K562 (cell line): ENCODE data around the gene IGSF3. TPM values are rescaled to one million over a fixed set of nuclear protein-coding genes. Genes with fewer than 3 reads are reported as not detected.
"Not testable (repeated sequence)": the region's sequence is repeated elsewhere in the genome, so short reads cannot be mapped to it uniquely, and the experiment has no call there.

Experiments used
- ATAC-seq: fragments of 200-7000 bp; cut with Tn5 transposase; 3 replicates; pipeline ENCODE4 v1.9.1; 2020; ENCODE audit warnings: moderate library complexity
- BruUV-seq: library from RNA; stranded (reverse); fragments of 400-500 nt; replicated peaks from 2 replicates; lab custom pipeline; 2021; lab: Mats Ljungman, UMichigan
- CTCF ChIA-PET: fragments of 300-600 bp; formaldehyde crosslinking; extraction: SDS; loops from one replicate; lab custom pipeline; 2021; ENCODE audit warnings: low intra/inter-chr PET ratio; lab: Yijun Ruan, JAX
- POLR2A ChIA-PET: fragments of 300-600, 350-650 bp; sonication (Branson Sonifier 250); formaldehyde crosslinking; extraction: SDS; loops from one replicate; lab custom pipeline; 2021; ENCODE audit warnings: antibody characterized with exemption, inconsistent platforms; lab: Yijun Ruan, JAX
- DNase-seq, 4 experiments: peaks; one replicate each; pipeline versions ENCODE4 v3.0.0 to v3.0.0-alpha.2; 2011 to 2018; ENCODE audit warnings: low spot score in 3 of 4, mixed read lengths in 3 of 4; ENCODE audit errors: extremely low read depth in 1 of 4
- FAIRE-seq: peaks from 2 replicates; lab custom pipeline; 2011; peaks lifted over from hg19 to GRCh38; lab: Jason Lieb, UNC
- H2AFZ ChIP-seq: 2 replicates; pipeline ENCODE4 v1.6.0; 2011; ENCODE audit warnings: low read depth, low read length, control low read depth, inconsistent platforms
- H3K27ac ChIP-seq: fragments of 200-600 bp; 3 replicates; pipeline ENCODE4 v1.8.0; 2011; ENCODE audit warnings: low read depth, mild to moderate bottlenecking, control low read depth, inconsistent platforms, low read length, moderate library complexity, mixed read lengths; ENCODE audit errors: extremely low read depth
- H3K27me3 ChIP-seq, 2 experiments: fragments of 300-600 bp in 1 of 2; 2 replicates in 1 of 2; 3 replicates in 1 of 2; pipeline versions ENCODE4 v1.6.0 to v1.8.0; 2011; ENCODE audit warnings: inconsistent platforms in 2 of 2, low read length in 2 of 2, mild to moderate bottlenecking in 1 of 2, mixed read lengths in 1 of 2, moderate library complexity in 1 of 2; ENCODE audit not compliant: control insufficient read depth in 2 of 2, insufficient read depth in 2 of 2
- H3K36me3 ChIP-seq: fragments of 300-600 bp; 3 replicates; pipeline ENCODE4 v1.8.0; 2011; ENCODE audit warnings: mild to moderate bottlenecking, low read length, inconsistent platforms; ENCODE audit not compliant: control insufficient read depth, insufficient read depth
- H3K4me1 ChIP-seq, 2 experiments: fragments of 200-600 bp in 1 of 2; replicated peaks in 1 of 2; 2 replicates in 1 of 2; 3 replicates in 1 of 2; pipeline versions ENCODE4 v1.5.1 to v1.8.0; 2011; ENCODE audit warnings: inconsistent platforms in 2 of 2, low read length in 2 of 2, mild to moderate bottlenecking in 1 of 2, mixed read lengths in 1 of 2, moderate library complexity in 1 of 2; ENCODE audit not compliant: control insufficient read depth in 2 of 2, insufficient read depth in 2 of 2
- H3K4me2 ChIP-seq: 2 replicates; pipeline ENCODE4 v1.6.1; 2011; ENCODE audit warnings: low read length, control low read depth, inconsistent platforms, mixed read lengths; ENCODE audit not compliant: insufficient read depth
- H3K4me3 ChIP-seq: fragments of 200-600 bp; sonication (generic), shearing (Covaris generic); 2 replicates; pipeline ENCODE4 v1.5.1; 2016; ENCODE audit warnings: control low read depth, inconsistent platforms
- H3K79me2 ChIP-seq: fragments of 200-600 bp; 3 replicates; pipeline ENCODE4 v1.8.0; 2011; ENCODE audit warnings: low read length, inconsistent platforms; ENCODE audit not compliant: control insufficient read depth, insufficient read depth
- H3K9ac ChIP-seq, 2 experiments: 2 replicates each; pipeline versions ENCODE4 v1.6.0 to v1.6.1; 2011; ENCODE audit warnings: low read depth in 2 of 2, low read length in 2 of 2, control low read depth in 1 of 2, inconsistent platforms in 1 of 2, mild to moderate bottlenecking in 1 of 2, mixed read lengths in 1 of 2; ENCODE audit not compliant: insufficient read depth in 1 of 2
- H3K9me1 ChIP-seq: one replicate; pipeline ENCODE4 v1.6.0; 2011; ENCODE audit warnings: inconsistent platforms, mild to moderate bottlenecking, low read length, moderate library complexity; ENCODE audit not compliant: control insufficient read depth, insufficient read depth
- H3K9me3 ChIP-seq: replicated peaks from 2 replicates; pipeline ENCODE4 v1.5.1; 2011; ENCODE audit warnings: low read depth, low read length, inconsistent platforms; ENCODE audit not compliant: control insufficient read depth, insufficient read depth
- H4K20me1 ChIP-seq: replicated peaks from 2 replicates; pipeline ENCODE4 v1.6.1; 2011; ENCODE audit warnings: low read length, inconsistent platforms, mixed read lengths; ENCODE audit not compliant: control insufficient read depth, insufficient read depth
- BRD9 ChIP-seq: fragments of 450-650 bp; IDR thresholded peaks from 2 replicates; pipeline ENCODE4 v1.6.1; 2018; ENCODE audit warnings: low read depth; ENCODE audit not compliant: partially characterized antibody
- DEAF1 ChIP-seq: fragments of 450-650 bp; formaldehyde crosslinking; IDR thresholded peaks from 2 replicates; pipeline ENCODE4 v1.4.0; 2020; ENCODE audit warnings: mild to moderate bottlenecking, moderate library complexity
- WGBS: fragments of 100-300 bp; shearing (Covaris generic); methylation state at CpG from one replicate; pipeline ENCODE4 v1.1.6; 2016; ENCODE audit warnings: low coverage, mixed read lengths; ENCODE audit not compliant: insufficient coverage; ENCODE audit errors: missing lambda C conversion rate; 5-methylcytosine and 5-hydroxymethylcytosine counted together
- in situ Hi-C: fragments of 300-500 bp; cut with MboI; formaldehyde crosslinking; loops from 4 replicates; pipeline ENCODE4 v1.15.0; 2018; ENCODE audit warnings: inconsistent platforms, mixed read lengths
- intact Hi-C: fragments of 100-400 bp; cut with micrococcal nuclease; formaldehyde crosslinking; loops from 2 replicates; pipeline ENCODE4 v1.14.2; 2022
- polyA plus RNA-seq, 8 experiments: library from polyadenylated mRNA; depleted of rRNA in 4 of 8; stranded (reverse) in 5 of 8; unstranded in 3 of 8; fragments of >200 nt; fragmentation: Nextera tagmentation in 2 of 8; fragmentation: Illumina TruSeq in 1 of 8; extraction: Ambion mirVana in 2 of 8; extraction: Trizol in 1 of 8; gene quantifications; 2 replicates each; pipeline versions ENCODE4 v1.2.1 to v1.2.3, GENCODE V29; 2011 to 2014; ENCODE audit warnings: inconsistent platforms in 1 of 8, missing spikeins in 1 of 8
- total RNA-seq, 7 experiments: library from RNA; depleted of rRNA in 6 of 7; stranded (reverse); fragments of >200 nt in 6 of 7; fragmentation: Illumina TruSeq in 2 of 7; extraction: Trizol in 2 of 7; gene quantifications; 2 replicates each; pipeline versions ENCODE4 v1.2.1 to v1.2.3, GENCODE V29; 2011 to 2021; ENCODE audit warnings: low replicate concordance in 1 of 7

IGSF3 gene
- total and polyA plus RNA-seq, 9 of the 15 experiments (the other 6 are each of a cell fraction or from before 2014, with no cell fraction given) = 1.1 to 15.0 (median 8.3) TPM

GRCh38 chr1:116605315-116605714, 62.2 kb downstream of the IGSF3 start:
- no peaks in the 10 kb centered on the region for H4K20me1 ChIP-seq
- BruUV-seq = no TSS peak
- no peak overlapping the region for H3K27ac ChIP-seq
- POLR2A ChIA-PET = no interaction called here
- H2AFZ ChIP-seq = no peak overlapping the region
- no peaks in the 10 kb centered on the region for H3K27me3 ChIP-seq
- H3K4me1 ChIP-seq = peaks cover 0 to 4% of the 10 kb centered on the region in 2 experiments; a peak in 2 of 5 replicates
- WGBS = 69% methylated on average over 1 of the region's 1 CpG
- no peak for FAIRE-seq
- no peaks in the 10 kb centered on the region for H3K36me3 ChIP-seq
- no peak overlapping the region for H3K9ac ChIP-seq
- H3K4me2 ChIP-seq = no peak overlapping the region
- TF ChIP-seq BRD9 (no peak), DEAF1 (CRISPR knock-in tag) (no peak)
- TF ChIP-seq, all 486 proteins: peak for 0
- Histone ChIP-seq H3K4me3 (no peak overlapping the region), H3K79me2 (no peaks in the 10 kb centered on the region), H3K9me1 (no peaks in the 10 kb centered on the region), H3K9me3 (no peaks in the 10 kb centered on the region)
- intact Hi-C loops (no loop called here), in situ Hi-C loops (no loop called here)
- CTCF ChIA-PET = interaction anchor here (0.6 kb wide), 1 partner anchor 10 kb away, joined by 3 read pairs; no protein-coding TSS in a partner anchor
- ATAC-seq (no peak), DNase-seq (no peak)

- intact Hi-C loops, H3K79me2 ChIP-seq, H3K9me3 ChIP-seq, FAIRE-seq, in situ Hi-C loops, DNase-seq, H3K27me3 ChIP-seq, H3K9me1 ChIP-seq, H4K20me1 ChIP-seq, H3K4me1 ChIP-seq, POLR2A ChIA-PET, H3K27ac ChIP-seq, ATAC-seq, H3K9ac ChIP-seq, H3K4me2 ChIP-seq, H2AFZ ChIP-seq, H3K4me3 ChIP-seq, CTCF ChIA-PET, H3K36me3 ChIP-seq, BruUV-seq: not testable (repeated sequence)
- 44% methylated on average over 6 of the region's 6 CpGs for WGBS
Observed at GRCh38 chr1:116604408-116604807, 63.1 kb downstream of the IGSF3 start.

- POLR2A ChIA-PET, ATAC-seq, DNase-seq, H3K4me2 ChIP-seq, CTCF ChIA-PET, H3K9me3 ChIP-seq, H3K4me3 ChIP-seq, intact Hi-C loops, H4K20me1 ChIP-seq, BruUV-seq, H3K9ac ChIP-seq, H3K4me1 ChIP-seq, H3K36me3 ChIP-seq, FAIRE-seq, H3K27ac ChIP-seq, in situ Hi-C loops, H2AFZ ChIP-seq, H3K79me2 ChIP-seq, H3K9me1 ChIP-seq, H3K27me3 ChIP-seq: not testable (repeated sequence)
- 67% methylated on average over 15 of the region's 21 CpGs for WGBS
Observed at GRCh38 chr1:116603646-116604045, 63.9 kb downstream of the IGSF3 start.
